Spleen (tissue), 11 donors: Measurements from ENCODE around the gene UCP3. TPM values are rescaled to one million over a fixed set of nuclear protein-coding genes. Genes with fewer than 3 reads are reported as not detected.

Source experiments
- DNase-seq: peaks from one replicate; pipeline ENCODE4 v3.0.0-alpha.2; 2020
- H3K27ac ChIP-seq, 8 donors: fragments of 200-600 bp; sonication (generic) in 7 of 8; 1 replicate in 4 of 8; 2 replicates in 4 of 8; pipeline versions ENCODE4 v1.5.0 to v1.8.0; 2016 to 2021; ENCODE audit warnings: inconsistent platforms in 4 of 8, mild to moderate bottlenecking in 4 of 8, moderate library complexity in 1 of 8
- H3K27me3 ChIP-seq, 7 donors: fragments of 200-600 bp; sonication (generic) in 6 of 7; replicated peaks in 1 of 7; 1 replicate in 4 of 7; 2 replicates in 3 of 7; pipeline versions ENCODE4 v1.5.0 to v1.8.0; 2016 to 2021; ENCODE audit warnings: inconsistent platforms in 3 of 7, mild to moderate bottlenecking in 1 of 7
- H3K36me3 ChIP-seq, 6 donors: fragments of 200-600 bp; sonication (generic) in 5 of 6; 1 replicate in 4 of 6; 2 replicates in 2 of 6; pipeline versions ENCODE4 v1.5.0 to v1.8.0; 2016 to 2021; ENCODE audit warnings: inconsistent platforms in 2 of 6
- H3K4me1 ChIP-seq, 6 donors: fragments of 200-600 bp; sonication (generic) in 5 of 6; 1 replicate in 3 of 6; 2 replicates in 3 of 6; pipeline versions ENCODE4 v1.5.0 to v1.8.0; 2016 to 2021; ENCODE audit warnings: inconsistent platforms in 3 of 6
- H3K4me3 ChIP-seq, 8 donors: fragments of 200-600 bp; sonication (generic) in 7 of 8; 1 replicate in 4 of 8; 2 replicates in 4 of 8; pipeline versions ENCODE4 v1.5.0 to v1.8.0; 2016 to 2021; ENCODE audit warnings: inconsistent platforms in 4 of 8, mild to moderate bottlenecking in 4 of 8, moderate library complexity in 2 of 8
- H3K9me3 ChIP-seq, 8 donors: fragments of 200-600 bp; sonication (generic) in 7 of 8; 1 replicate in 4 of 8; 2 replicates in 4 of 8; pipeline versions ENCODE4 v1.5.0 to v1.8.0; 2016 to 2021; ENCODE audit warnings: inconsistent platforms in 4 of 8
- POLR2A ChIP-seq, 3 donors: fragments of 450-650 bp; IDR thresholded peaks; one replicate each; pipeline ENCODE4 v1.5.1; 2017; ENCODE audit warnings: antibody characterized with exemption in 3 of 3, mild to moderate bottlenecking in 1 of 3
- POLR2AphosphoS5 ChIP-seq, 3 donors: sonication (generic); formaldehyde crosslinking; IDR thresholded peaks; one replicate each; pipeline ENCODE4 v1.5.1; 2017; ENCODE audit warnings: antibody characterized with exemption in 3 of 3
- WGBS, 5 donors: extraction: QIAGEN DNeasy Blood & Tissue Kit in 3 of 5; methylation state at CpG; one replicate each; pipeline versions ENCODE4 v1.1.5 to v1.1.7; 2013 to 2018; 5-methylcytosine and 5-hydroxymethylcytosine counted together
- intact Hi-C: fragments of 100-400 bp; cut with DNase I; formaldehyde crosslinking; loops from one replicate; pipeline ENCODE4 v1.15.0; 2023; ENCODE audit warnings: low total_unique reads
- polyA plus RNA-seq, 3 donors: library from polyadenylated mRNA; stranded (reverse); fragments of 200-250 nt; gene quantifications; one replicate each; pipeline ENCODE4 v1.2.1, GENCODE V29; 2013
- total RNA-seq, 7 donors: library from RNA; depleted of rRNA in 3 of 7; stranded (reverse); fragments of >200 nt in 3 of 7; fragmentation: NEBNext Ultra II Directional in 4 of 7; extraction: Animal tissue kit (Norgen Biotek cat#: 25700) in 4 of 7; gene quantifications; one replicate each; pipeline versions ENCODE4 v1.1.0 to v1.2.1, GENCODE V29; 2016 to 2021
- TF ChIP-seq, protein P1 (sequence below), 11 experiments: fragments of 200-600 bp in 7 of 11; fragments of 450-650 bp in 4 of 11; sonication (generic) in 4 of 11; IDR thresholded peaks in 8 of 11; conservative IDR thresholded peaks in 3 of 11; 1 replicate in 7 of 11; 2 replicates in 4 of 11; pipeline versions ENCODE4 v1.4.0 to v1.8.0; 2016 to 2021; ENCODE audit warnings: antibody characterized with exemption in 11 of 11, inconsistent platforms in 4 of 11, mild to moderate bottlenecking in 1 of 11
- donor health status: healthy with polysubstance abuse.
- donor health status: DM: no; HTN: no; CAD: no; lungs with moderate emphysema.
- donor health status: DM: no; HTN: no; CAD: no.
- donor health status: Bipolar disorder and iron deficiency.
- donor health status: healthy.
- donor health status: DM: no; HTN: no; CAD: no.
- donor health status: DM: yes; HTN: yes; CAD: no.

The UCP3 gene
- total and polyA plus RNA-seq, 10 donors = 0.68 to 7.1 (median 4.2) TPM

DNA sequence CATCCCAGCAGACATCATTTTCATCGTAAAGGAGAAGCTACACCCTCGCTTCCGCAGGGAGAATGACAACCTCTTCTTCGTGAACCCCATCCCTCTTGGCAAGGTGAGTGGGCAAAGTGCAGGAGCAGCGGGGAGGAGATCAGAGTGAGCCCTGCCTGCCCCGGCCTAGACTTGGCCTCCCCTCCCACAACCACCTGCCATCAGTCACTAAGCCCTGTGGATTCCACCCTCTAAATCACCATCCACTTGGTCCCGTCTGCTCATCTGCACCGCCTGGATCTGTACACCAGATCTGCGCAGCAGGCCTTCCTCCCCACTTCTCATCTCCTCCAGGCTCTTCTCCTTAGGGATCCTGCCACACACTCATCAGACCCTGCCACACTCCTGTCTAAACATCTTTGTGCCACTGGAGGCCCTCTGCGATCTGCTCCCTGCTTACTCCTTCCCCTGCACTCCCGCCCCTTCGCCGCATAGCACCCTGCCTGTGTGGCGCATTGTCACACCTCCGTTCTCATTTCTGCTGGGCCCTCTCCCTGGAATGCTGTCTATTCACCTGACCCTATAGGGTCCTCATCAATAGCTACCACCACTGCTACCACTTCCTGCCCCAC is 40.4 kb downstream of the UCP3 start:
- H3K27me3 ChIP-seq = no peaks in the 10 kb centered on the region
- DNase-seq = peak; percentile 70
- no peak for TF ChIP-seq POLR2A (IDR thresholded peaks at IDR 0.05)
- peak; percentile 34 to 70 (median 60) for TF ChIP-seq POLR2AphosphoS5 (IDR thresholded peaks at IDR 0.05)
- peaks cover 3 to 75% (median 43%) of the 10 kb centered on the region in 6 donors for H3K4me1 ChIP-seq
- peaks cover 0 to 7% (median 0%) of the 10 kb centered on the region in 6 donors for H3K36me3 ChIP-seq
- WGBS, 5 donors = 86 to 95% (median 94%) methylated on average over 15 of the region's 15 CpGs
- H3K4me3 ChIP-seq = no peak overlapping the region
- intact Hi-C loops = loop anchor here (10.0 kb wide), 1 partner anchor 206 kb away; the partner anchor contains the start of genes C2CD3 and PPME1
- H3K9me3 ChIP-seq = no peaks in the 10 kb centered on the region
- H3K27ac ChIP-seq = peak overlapping the region in 1 of 8 donors; percentile 97

DNA sequence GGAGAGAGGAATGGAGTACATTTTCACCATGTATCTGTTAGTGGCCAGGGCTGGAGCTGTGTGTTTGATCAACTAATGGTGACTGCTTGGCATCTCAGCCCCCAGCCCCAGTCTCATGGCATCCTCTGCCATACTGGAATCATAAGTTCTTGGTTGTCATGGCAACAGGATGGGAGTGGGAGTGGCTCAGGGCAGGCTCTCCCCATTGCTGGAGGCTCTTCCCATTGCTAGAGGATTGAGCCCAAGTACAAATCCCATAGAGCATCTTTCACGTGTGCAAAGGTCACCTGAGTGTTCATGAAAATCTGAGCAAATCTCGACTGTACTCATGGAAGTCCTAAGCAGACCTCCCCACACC is 43.1 kb downstream of the UCP3 start:
- Histone ChIP-seq H3K36me3 (no peaks in the 10 kb centered on the region), H3K9me3 (no peaks in the 10 kb centered on the region), H3K27me3 (no peaks in the 10 kb centered on the region), H3K27ac (no peak overlapping the region), H3K4me1 (peaks cover 0 to 48% (median 23%) of the 10 kb centered on the region in 6 donors), H3K4me3 (no peak overlapping the region)
- no peak for DNase-seq
- 64 to 85% (median 67%) methylated on average over 2 of the region's 2 CpGs for WGBS, 5 donors
- TF ChIP-seq POLR2AphosphoS5 (IDR thresholded peaks at IDR 0.05) = no peak
- TF ChIP-seq, protein P1, sequence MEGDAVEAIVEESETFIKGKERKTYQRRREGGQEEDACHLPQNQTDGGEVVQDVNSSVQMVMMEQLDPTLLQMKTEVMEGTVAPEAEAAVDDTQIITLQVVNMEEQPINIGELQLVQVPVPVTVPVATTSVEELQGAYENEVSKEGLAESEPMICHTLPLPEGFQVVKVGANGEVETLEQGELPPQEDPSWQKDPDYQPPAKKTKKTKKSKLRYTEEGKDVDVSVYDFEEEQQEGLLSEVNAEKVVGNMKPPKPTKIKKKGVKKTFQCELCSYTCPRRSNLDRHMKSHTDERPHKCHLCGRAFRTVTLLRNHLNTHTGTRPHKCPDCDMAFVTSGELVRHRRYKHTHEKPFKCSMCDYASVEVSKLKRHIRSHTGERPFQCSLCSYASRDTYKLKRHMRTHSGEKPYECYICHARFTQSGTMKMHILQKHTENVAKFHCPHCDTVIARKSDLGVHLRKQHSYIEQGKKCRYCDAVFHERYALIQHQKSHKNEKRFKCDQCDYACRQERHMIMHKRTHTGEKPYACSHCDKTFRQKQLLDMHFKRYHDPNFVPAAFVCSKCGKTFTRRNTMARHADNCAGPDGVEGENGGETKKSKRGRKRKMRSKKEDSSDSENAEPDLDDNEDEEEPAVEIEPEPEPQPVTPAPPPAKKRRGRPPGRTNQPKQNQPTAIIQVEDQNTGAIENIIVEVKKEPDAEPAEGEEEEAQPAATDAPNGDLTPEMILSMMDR (IDR thresholded peaks at IDR 0.05 in 8 of 11, conservative IDR thresholded peaks at IDR 0.05 in 3 of 11) = no peak
- TF ChIP-seq POLR2A (IDR thresholded peaks at IDR 0.05) = no peak
- intact Hi-C loops = loop anchor here (10.0 kb wide), 1 partner anchor 209 kb away; the partner anchor contains the start of genes C2CD3 and PPME1

DNA sequence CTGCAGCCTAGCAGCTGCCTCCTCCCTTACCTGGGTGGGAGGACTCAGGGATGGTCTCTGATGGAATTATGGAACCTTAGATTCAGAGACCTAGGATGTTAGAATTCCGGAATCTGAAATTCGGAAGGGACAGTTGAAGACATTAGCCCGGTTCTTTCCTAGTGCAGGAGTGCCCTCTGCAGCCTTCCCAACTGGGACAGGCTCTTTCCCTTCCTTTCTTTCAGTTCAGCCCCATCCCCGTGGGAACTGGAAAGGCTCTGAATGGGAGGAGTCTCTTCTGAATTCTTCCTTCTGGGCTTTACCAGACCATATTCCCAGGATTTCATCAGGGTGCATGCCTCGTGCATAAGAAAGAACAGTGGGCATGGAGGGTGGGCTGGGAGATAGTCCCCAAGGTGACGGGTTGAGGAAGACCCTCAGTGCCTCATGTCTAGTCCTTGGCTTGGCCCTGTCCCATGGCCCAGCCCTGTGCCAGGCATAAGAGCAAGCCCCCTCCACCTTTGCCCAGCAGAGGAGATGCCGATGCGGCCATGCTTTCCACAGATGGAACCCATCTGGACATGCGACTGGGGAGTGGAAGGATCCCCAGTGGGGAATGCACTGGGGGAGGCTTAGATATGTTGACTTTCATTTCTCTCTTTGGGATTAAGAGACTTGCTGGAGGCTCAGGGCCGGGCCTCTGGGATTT is 43.7 kb downstream of the UCP3 start:
- intact Hi-C loops = loop anchor here (10.0 kb wide), 1 partner anchor 210 kb away; the partner anchor contains the start of genes C2CD3 and PPME1
- TF ChIP-seq POLR2AphosphoS5 (IDR thresholded peaks at IDR 0.05) (no peak), POLR2A (IDR thresholded peaks at IDR 0.05) (no peak)
- TF ChIP-seq, protein P1 (IDR thresholded peaks at IDR 0.05 in 8 of 11, conservative IDR thresholded peaks at IDR 0.05 in 3 of 11) = no peak
- Histone ChIP-seq H3K36me3 (no peaks in the 10 kb centered on the region), H3K9me3 (no peaks in the 10 kb centered on the region), H3K27ac (no peak overlapping the region), H3K27me3 (no peaks in the 10 kb centered on the region), H3K4me1 (peaks cover 0 to 43% (median 19%) of the 10 kb centered on the region in 6 donors), H3K4me3 (no peak overlapping the region)
- 71 to 82% (median 76%) methylated on average over 10 of the region's 10 CpGs for WGBS, 5 donors
- DNase-seq = no peak

DNA sequence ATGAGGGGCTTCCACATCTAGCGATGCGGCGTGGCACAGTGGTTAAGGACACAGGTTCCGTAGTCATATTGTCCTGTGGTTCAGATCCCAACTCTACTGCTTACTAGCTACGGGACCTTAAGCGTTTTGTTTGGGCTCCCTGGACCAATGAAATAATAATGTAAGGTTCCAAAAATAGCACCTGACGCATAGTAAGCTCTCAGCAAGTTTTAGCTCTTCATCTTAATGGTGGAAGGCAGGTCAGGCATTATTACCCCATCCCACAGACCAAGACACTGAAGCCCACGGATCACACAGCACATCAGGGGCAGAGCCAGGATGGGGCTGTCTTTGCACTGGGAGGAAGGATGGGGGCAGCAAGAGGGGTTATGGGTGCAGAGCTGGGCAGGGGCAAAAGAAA is 45.0 kb downstream of the UCP3 start:
- 65 to 84% (median 80%) methylated on average over 8 of the region's 8 CpGs for WGBS, 5 donors
- H3K4me3 ChIP-seq = no peak overlapping the region
- H3K36me3 ChIP-seq = no peaks in the 10 kb centered on the region
- H3K27ac ChIP-seq = no peak overlapping the region
- peaks cover 0 to under 1% (median 0%) of the 10 kb centered on the region in 7 donors for H3K27me3 ChIP-seq
- intact Hi-C loops = loop anchor here (10.0 kb wide), 1 partner anchor 211 kb away; the partner anchor contains the start of genes C2CD3 and PPME1
- no peaks in the 10 kb centered on the region for H3K9me3 ChIP-seq
- H3K4me1 ChIP-seq = peaks cover 0 to 29% (median 8%) of the 10 kb centered on the region in 6 donors
- DNase-seq = peak; percentile 43
- TF ChIP-seq, protein P1 (IDR thresholded peaks at IDR 0.05 in 8 of 11, conservative IDR thresholded peaks at IDR 0.05 in 3 of 11) = no peak
- TF ChIP-seq POLR2A (IDR thresholded peaks at IDR 0.05) (no peak), POLR2AphosphoS5 (IDR thresholded peaks at IDR 0.05) (no peak)
